Stomach (tissue), 4 donors: ENCODE measurements around the gene FBXO2.

ENCODE experiments used
- EP300 ChIP-seq: sonication (generic); formaldehyde crosslinking; IDR thresholded peaks from one replicate; pipeline ENCODE4 v1.6.1; 2017; ENCODE audit warnings: antibody characterized with exemption
- POLR2AphosphoS5 ChIP-seq, 3 donors: sonication (generic); formaldehyde crosslinking; IDR thresholded peaks; one replicate each; pipeline ENCODE4 v1.6.1; 2016; ENCODE audit warnings: antibody characterized with exemption in 3 of 3
- TF ChIP-seq, protein P1 (sequence below), 7 experiments: fragments of 450-650 bp in 4 of 7; fragments of 200-600 bp in 3 of 7; sonication (generic) in 3 of 7; IDR thresholded peaks; one replicate each; pipeline ENCODE4 v1.5.1; 2016 to 2019; ENCODE audit warnings: antibody characterized with exemption in 7 of 7, control low read depth in 2 of 7, mild to moderate bottlenecking in 1 of 7

DNA sequence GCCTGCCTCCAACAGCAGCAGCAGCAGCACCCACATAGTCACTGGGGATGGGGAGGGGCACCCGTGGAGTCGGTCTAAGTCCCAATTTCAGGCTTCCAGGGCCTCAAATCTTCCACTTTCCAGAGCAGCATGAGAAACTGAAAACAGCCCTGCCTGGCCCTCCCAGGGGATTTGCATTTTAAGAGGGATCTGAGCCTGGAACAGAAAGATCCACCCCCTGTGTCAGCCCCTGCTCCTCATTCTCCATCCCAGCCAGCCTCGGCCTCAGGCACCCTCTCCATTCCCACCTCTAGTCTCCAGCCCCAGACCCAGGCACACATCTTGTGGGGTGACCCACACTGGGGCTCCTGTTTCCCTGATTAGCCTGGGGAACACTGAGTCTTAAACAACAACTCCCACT lies 51.8 kb downstream of the FBXO2 start:
- TF ChIP-seq, protein P1, sequence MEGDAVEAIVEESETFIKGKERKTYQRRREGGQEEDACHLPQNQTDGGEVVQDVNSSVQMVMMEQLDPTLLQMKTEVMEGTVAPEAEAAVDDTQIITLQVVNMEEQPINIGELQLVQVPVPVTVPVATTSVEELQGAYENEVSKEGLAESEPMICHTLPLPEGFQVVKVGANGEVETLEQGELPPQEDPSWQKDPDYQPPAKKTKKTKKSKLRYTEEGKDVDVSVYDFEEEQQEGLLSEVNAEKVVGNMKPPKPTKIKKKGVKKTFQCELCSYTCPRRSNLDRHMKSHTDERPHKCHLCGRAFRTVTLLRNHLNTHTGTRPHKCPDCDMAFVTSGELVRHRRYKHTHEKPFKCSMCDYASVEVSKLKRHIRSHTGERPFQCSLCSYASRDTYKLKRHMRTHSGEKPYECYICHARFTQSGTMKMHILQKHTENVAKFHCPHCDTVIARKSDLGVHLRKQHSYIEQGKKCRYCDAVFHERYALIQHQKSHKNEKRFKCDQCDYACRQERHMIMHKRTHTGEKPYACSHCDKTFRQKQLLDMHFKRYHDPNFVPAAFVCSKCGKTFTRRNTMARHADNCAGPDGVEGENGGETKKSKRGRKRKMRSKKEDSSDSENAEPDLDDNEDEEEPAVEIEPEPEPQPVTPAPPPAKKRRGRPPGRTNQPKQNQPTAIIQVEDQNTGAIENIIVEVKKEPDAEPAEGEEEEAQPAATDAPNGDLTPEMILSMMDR (IDR thresholded peaks at IDR 0.05), result no peak
- TF ChIP-seq POLR2AphosphoS5 (IDR thresholded peaks at IDR 0.05) (no peak), EP300 (no peak)
